Pons (tissue), 1 donor: ENCODE results near the gene NQO1.
"Not testable (repeated sequence)": the region's sequence is repeated elsewhere in the genome, so short reads cannot be mapped to it uniquely, and the experiment has no call there.

ENCODE experiments used
- DNase-seq: peaks from one replicate; pipeline ENCODE4 v3.0.0-alpha.2; 2016; ENCODE audit warnings: low spot score

Gene NQO1

GRCh38 chr16:69741951-69742904 lies 15.9 kb upstream of the NQO1 start:
- no peak for DNase-seq

DNA sequence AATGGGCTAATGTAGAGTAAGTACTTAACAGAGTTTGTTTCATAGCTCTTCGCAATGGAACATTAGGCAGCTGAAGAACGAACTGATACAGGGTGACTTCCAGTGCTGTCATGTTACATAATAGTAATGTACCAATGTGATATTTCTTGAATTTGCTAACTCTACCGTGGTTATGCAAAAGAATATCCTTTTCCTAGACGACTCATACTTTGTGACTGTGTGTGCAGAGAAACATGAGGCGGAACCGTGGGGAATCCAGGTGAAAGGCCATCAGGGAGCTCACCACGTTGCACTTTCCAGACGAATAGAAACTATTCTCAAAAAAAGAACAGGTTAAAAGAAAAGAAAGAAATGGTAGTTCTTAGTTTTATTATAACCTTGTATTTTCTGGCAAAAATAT lies 15.2 kb upstream of the NQO1 start:
- no peak for DNase-seq

DNA sequence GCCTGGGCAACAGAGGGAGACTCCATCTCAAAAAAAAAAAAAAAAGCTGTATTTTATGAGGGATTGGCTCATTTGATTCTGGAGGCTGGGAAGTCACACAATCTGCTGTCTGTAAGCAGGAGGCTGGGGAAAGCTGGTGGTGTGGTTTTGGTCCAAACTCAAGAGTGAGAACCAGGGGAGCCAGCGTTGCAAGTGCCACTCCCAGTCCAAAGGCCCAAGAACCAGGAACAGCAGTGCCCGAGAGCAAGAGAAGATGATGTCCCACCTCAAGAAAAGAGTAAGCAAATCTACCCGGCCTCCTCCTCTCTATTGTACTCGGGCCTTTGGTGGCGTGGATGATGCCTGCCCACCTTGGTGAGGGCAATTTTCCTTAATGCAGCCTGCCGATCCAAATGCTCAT lies 5.7 kb upstream of the NQO1 start:
- no peak for DNase-seq

DNA sequence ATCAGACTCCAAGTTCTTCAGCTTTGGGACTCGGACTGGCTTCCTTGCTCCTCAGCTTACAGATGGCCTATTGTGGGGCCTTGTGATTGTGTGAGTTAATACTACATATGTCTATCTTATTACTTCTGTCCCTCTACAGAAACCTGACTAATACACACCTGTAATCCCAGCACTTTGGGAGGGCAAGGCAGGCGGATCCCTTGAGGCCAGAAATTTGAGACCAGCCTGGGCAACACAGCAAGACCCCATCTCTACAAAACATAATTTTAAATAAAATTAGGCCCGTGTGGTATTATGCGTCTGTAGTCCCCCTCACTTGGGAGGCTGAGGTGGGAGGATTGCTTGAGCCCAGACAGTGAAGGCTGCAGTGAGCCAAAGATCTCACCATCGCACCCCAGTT lies 4.9 kb upstream of the NQO1 start:
- DNase-seq: not testable (repeated sequence)

DNA sequence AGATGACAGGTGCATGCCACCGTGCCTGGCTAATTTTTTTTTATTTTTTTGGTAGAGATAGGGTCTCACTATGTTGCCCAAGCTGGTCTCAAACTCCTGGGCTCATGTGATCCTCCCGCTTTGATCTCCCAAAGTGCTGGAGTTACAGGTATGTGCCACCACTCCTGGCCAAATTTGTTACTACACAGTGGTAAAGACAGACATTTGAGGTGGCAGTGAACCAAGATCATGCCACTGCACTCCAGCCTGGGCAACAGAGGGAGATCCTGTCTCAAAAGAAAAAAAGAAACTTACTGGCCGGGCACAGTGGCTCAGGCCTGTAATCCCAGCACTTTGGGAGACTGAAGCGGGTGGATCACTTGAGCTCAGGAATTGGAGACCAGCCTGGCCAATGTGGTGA lies 2.7 kb upstream of the NQO1 start:
- not testable (repeated sequence) for DNase-seq

GRCh38 chr16:69727916-69728270 lies 1.5 kb upstream of the NQO1 start:
- peak; percentile 64 for DNase-seq

- DNase-seq: no peak
Observed at GRCh38 chr16:69725480-69726312, 664 bp downstream of the NQO1 start.

- DNase-seq: no peak
Observed at GRCh38 chr16:69724981-69725479, 1.3 kb downstream of the NQO1 start.

- no peak for DNase-seq
Observed at GRCh38 chr16:69724414-69724873, 1.9 kb downstream of the NQO1 start.

DNA sequence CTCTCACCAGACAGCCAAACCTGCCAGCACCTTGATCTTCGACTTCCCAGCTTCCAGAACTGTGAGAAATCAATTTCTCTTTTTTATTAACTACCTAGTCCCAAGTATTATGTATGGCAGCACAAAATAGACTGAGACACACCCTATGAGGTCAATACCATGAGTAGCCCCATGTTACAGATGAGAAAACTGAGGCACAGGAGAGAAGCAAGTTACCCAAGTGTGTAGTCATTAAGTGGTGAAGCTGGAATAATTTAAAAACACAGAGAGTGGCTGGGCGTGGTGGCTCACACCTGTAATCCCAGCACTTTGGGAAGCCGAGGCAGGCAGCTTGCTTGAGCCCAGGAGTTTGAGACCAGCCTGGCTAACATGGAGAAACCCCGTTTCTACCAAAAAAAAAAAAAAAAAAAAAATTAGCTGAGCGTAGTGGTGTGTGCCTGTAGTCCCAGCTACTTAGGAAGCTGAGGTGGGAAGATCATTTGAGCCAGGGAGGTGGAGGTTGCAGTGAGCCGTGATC lies 4.9 kb downstream of the NQO1 start:
- DNase-seq: no peak

GRCh38 chr16:69720822-69721430 lies 5.4 kb downstream of the NQO1 start:
- no peak for DNase-seq

DNA sequence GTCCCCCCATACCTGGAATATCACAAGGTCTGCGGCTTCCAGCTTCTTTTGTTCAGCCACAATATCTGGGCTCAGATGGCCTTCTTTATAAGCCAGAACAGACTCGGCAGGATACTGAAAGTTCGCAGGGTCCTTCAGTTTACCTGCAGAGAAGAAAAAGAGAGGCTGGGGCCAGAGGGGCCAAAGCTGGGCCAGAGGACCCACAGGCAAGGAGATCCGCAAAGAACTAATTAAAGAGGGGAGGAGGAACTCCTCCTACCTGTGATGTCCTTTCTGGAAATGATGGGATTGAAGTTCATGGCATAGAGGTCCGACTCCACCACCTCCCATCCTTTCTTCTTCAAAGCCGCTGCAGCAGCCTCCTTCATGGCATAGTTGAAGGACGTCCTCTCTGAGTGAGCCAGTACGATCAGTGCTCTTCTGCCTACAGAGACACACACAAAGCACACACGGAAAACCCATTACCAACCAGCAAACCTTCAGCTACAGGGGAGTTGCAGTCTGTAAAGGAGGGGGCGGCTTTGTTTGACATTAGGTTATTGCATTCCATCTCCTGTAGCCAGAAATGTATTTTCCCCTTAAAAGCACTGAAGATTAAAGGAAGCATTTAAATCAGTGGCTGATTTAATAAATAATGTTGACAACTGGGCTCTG lies 8.1 kb downstream of the NQO1 start:
- DNase-seq: no peak

- DNase-seq: peak; percentile 58
Observed at GRCh38 chr16:69717066-69717465, 9.3 kb downstream of the NQO1 start.

DNA sequence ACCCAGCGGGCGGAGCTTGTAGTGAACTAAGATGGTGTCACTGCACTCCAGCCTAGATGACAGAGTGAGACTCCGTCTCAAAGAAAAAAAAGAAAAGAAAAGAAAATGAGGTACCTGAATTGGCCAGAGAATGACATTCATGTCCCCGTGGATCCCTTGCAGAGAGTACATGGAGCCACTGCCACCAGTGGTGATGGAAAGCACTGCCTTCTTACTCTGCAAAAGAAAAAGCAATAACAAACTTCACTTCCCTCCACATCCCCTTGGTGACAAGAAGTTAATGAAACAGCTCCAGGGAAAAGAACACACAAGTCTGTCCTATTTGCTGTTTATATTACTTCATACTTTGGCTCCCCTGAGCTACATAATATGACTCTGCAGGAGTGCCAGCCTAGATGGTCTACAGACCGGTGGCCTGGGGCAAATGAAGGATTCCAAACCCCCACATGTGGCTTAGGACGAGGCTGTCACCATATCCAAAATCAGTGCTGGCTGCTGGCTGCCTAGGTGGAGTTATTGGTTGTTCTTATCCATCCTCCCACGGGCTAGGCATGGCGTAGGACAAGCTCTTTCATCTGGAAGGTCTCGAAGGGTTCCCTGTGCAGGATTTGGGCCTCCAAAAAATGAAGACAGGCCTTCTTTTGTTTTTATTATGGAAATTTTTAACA lies 13.3 kb downstream of the NQO1 start:
- DNase-seq: no peak

GRCh38 chr16:69712277-69712676 lies 14.1 kb downstream of the NQO1 start:
- no peak for DNase-seq

GRCh38 chr16:69711115-69711740 lies 15.1 kb downstream of the NQO1 start:
- DNase-seq: no peak

- peak; percentile 90 for DNase-seq
Observed at GRCh38 chr16:69709456-69710084, 16.8 kb downstream of the NQO1 start.

DNA sequence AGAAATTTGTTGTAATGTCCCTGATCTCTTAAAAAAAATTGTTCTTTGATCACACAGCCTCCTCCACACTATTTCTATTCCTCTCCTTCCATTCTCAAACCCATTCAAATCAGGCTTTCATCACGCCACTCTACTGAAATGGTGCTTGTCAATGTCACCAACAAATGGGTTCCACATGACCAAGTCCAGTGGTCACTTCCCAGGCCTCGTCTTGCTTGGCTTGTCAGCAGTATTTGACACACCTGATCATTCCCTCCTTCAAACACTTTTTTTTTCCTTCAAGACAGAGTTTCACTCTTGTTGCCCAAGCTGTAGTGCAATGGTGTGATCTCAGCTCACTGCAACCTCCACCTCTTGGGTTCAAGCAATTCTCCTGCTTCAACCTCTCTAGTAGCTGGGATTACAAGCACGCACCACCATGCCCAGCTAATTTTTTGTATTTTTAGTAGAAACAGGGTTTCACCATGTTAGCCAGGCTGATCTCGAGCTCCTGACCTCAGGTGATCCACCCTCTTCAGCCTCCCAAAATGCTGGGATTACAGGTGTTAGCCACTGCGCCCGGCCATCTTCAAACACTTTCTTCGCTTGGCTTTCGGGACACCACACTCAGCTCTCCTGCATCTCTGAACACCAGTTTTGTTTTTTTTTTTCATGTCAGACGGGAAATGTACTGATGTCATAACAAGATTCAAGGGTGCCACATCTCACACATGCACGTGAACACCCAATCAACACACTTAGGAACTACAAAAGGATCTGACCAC lies 18.3 kb downstream of the NQO1 start:
- DNase-seq: no peak

GRCh38 chr16:69706975-69707340 lies 19.4 kb downstream of the NQO1 start:
- no peak for DNase-seq
